Lung (tissue), 12 donors: ENCODE measurements around the gene TNNT1. TPM values are rescaled to one million over a fixed set of nuclear protein-coding genes. Genes with fewer than 3 reads are reported as not detected.

ENCODE experiments used
- ATAC-seq: fragments of 200-7000 bp; cut with Tn5 transposase; one replicate; pipeline ENCODE4 v1.9.1; 2020; ENCODE audit warnings: moderate number of reproducible peaks; ENCODE audit not compliant: insufficient read depth, low FRiP score
- DNase-seq, 3 donors: peaks; one replicate each; pipeline ENCODE4 v3.0.0-alpha.2; 2013 to 2017
- H3K27ac ChIP-seq, 2 donors: one replicate each; pipeline ENCODE4 v1.5.1; 2013; ENCODE audit warnings: mild to moderate bottlenecking in 2 of 2, moderate library complexity in 2 of 2, control low read depth in 1 of 2, inconsistent platforms in 1 of 2, low read depth in 1 of 2, low read length in 1 of 2
- H3K27me3 ChIP-seq, 3 donors: one replicate each; pipeline ENCODE4 v1.5.1; 2013; ENCODE audit warnings: low read length in 2 of 3; ENCODE audit not compliant: control insufficient read depth in 3 of 3, insufficient read depth in 3 of 3
- H3K36me3 ChIP-seq, 4 donors: one replicate each; pipeline ENCODE4 v1.5.1; 2013; ENCODE audit warnings: low read length in 4 of 4, mild to moderate bottlenecking in 1 of 4, moderate library complexity in 1 of 4; ENCODE audit not compliant: control insufficient read depth in 4 of 4, insufficient read depth in 4 of 4
- H3K4me1 ChIP-seq, 5 donors: one replicate each; pipeline ENCODE4 v1.5.1; 2013; ENCODE audit warnings: low read length in 5 of 5, mild to moderate bottlenecking in 2 of 5, moderate library complexity in 1 of 5; ENCODE audit not compliant: control insufficient read depth in 5 of 5, insufficient read depth in 5 of 5
- H3K4me3 ChIP-seq: one replicate; pipeline ENCODE4 v1.5.1; 2013; ENCODE audit warnings: mild to moderate bottlenecking, control low read depth, moderate library complexity
- H3K9ac ChIP-seq, 2 donors: one replicate each; pipeline ENCODE4 v1.5.1; 2013; ENCODE audit warnings: low read length in 2 of 2, control low read depth in 1 of 2; ENCODE audit not compliant: insufficient read depth in 1 of 2
- H3K9me3 ChIP-seq, 4 donors: one replicate each; pipeline ENCODE4 v1.5.1; 2013; ENCODE audit warnings: low read length in 3 of 4, mild to moderate bottlenecking in 1 of 4, moderate library complexity in 1 of 4; ENCODE audit not compliant: control insufficient read depth in 4 of 4, insufficient read depth in 3 of 4
- WGBS, 2 donors: extraction: QIAGEN DNeasy Blood & Tissue Kit; methylation state at CpG; one replicate each; pipeline ENCODE4 v1.1.7; 2013; 5-methylcytosine and 5-hydroxymethylcytosine counted together
- polyA plus RNA-seq, 2 donors: library from polyadenylated mRNA; stranded (reverse); fragments of 200-250 nt; gene quantifications; one replicate each; pipeline ENCODE4 v1.2.1, GENCODE V29; 2013
- total RNA-seq, 2 donors: library from RNA; depleted of rRNA in 1 of 2; stranded (reverse); fragments of >200 nt in 1 of 2; gene quantifications; one replicate each; pipeline ENCODE4 v1.2.1, GENCODE V29; 2014 to 2021
- TF ChIP-seq, protein P1 (sequence below): IDR thresholded peaks from 2 replicates; pipeline ENCODE4 v1.5.1; 2012; ENCODE audit warnings: mild to moderate bottlenecking; ENCODE audit errors: control extremely low read depth, extremely low read depth
- donor health status: control.
- donor health status: control.
- donor health status: Bipolar disorder and iron deficiency.
- donor health status: healthy.
- donor health status: DM: yes; HTN: yes; CAD: no.

The TNNT1 gene
- total and polyA plus RNA-seq, 4 donors = 1.2 to 5.2 (median 2.8) TPM

DNA sequence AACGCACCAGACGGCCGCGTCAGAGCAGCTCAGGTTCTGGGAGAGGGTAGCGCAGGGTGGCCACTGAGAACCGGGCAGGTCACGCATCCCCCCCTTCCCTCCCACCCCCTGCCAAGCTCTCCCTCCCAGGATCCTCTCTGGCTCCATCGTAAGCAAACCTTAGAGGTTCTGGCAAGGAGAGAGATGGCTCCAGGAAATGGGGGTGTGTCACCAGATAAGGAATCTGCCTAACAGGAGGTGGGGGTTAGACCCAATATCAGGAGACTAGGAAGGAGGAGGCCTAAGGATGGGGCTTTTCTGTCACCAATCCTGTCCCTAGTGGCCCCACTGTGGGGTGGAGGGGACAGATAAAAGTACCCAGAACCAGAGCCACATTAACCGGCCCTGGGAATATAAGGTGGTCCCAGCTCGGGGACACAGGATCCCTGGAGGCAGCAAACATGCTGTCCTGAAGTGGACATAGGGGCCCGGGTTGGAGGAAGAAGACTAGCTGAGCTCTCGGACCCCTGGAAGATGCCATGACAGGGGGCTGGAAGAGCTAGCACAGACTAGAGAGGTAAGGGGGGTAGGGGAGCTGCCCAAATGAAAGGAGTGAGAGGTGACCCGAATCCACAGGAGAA lies 33.5 kb downstream of the TNNT1 start:
- H3K4me1 ChIP-seq = peaks cover 10 to 30% (median 24%) of the 10 kb centered on the region in 5 donors
- peak overlapping the region in 1 of 2 donors; percentile 13 for H3K9ac ChIP-seq
- H3K36me3 ChIP-seq = peaks cover 0 to 10% (median 1%) of the 10 kb centered on the region in 4 donors
- WGBS, 2 donors = 68 to 77% methylated on average over 13 of the region's 13 CpGs
- no peak overlapping the region for H3K4me3 ChIP-seq
- no peaks in the 10 kb centered on the region for H3K27me3 ChIP-seq
- ATAC-seq = no peak
- no peaks in the 10 kb centered on the region for H3K9me3 ChIP-seq
- peak overlapping the region; percentile 33 to 93 for H3K27ac ChIP-seq
- TF ChIP-seq, protein P1, sequence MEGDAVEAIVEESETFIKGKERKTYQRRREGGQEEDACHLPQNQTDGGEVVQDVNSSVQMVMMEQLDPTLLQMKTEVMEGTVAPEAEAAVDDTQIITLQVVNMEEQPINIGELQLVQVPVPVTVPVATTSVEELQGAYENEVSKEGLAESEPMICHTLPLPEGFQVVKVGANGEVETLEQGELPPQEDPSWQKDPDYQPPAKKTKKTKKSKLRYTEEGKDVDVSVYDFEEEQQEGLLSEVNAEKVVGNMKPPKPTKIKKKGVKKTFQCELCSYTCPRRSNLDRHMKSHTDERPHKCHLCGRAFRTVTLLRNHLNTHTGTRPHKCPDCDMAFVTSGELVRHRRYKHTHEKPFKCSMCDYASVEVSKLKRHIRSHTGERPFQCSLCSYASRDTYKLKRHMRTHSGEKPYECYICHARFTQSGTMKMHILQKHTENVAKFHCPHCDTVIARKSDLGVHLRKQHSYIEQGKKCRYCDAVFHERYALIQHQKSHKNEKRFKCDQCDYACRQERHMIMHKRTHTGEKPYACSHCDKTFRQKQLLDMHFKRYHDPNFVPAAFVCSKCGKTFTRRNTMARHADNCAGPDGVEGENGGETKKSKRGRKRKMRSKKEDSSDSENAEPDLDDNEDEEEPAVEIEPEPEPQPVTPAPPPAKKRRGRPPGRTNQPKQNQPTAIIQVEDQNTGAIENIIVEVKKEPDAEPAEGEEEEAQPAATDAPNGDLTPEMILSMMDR = no peak
- DNase-seq = no peak

DNA sequence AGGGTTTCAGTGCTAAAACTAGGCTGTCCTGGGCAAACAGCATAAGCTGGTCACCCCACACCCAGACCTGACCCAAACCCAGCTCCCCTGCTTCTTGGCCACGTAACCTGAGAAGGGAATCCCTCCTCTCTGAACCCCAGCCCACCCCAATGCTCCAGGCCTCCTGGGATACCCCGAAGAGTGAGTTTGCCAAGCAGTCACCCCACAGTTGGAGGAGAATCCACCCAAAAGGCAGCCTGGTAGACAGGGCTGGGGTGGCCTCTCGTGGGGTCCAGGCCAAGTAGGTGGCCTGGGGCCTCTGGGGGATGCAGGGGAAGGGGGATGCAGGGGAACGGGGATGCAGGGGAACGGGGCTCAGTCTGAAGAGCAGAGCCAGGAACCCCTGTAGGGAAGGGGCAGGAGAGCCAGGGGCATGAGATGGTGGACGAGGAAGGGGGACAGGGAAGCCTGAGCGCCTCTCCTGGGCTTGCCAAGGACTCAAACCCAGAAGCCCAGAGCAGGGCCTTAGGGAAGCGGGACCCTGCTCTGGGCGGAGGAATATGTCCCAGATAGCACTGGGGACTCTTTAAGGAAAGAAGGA lies 34.4 kb downstream of the TNNT1 start:
- Histone ChIP-seq H3K9me3 (no peaks in the 10 kb centered on the region), H3K27me3 (no peaks in the 10 kb centered on the region), H3K27ac (peak overlapping the region; percentile 54 to 93), H3K9ac (peak overlapping the region in 1 of 2 donors; percentile 16), H3K36me3 (peaks cover 0 to 17% (median 2%) of the 10 kb centered on the region in 4 donors), H3K4me1 (peaks cover 10 to 30% (median 24%) of the 10 kb centered on the region in 5 donors), H3K4me3 (no peak overlapping the region)
- WGBS, 2 donors = 94% methylated on average over 9 of the region's 9 CpGs
- TF ChIP-seq, protein P1 = no peak
- ATAC-seq (no peak), DNase-seq (no peak)

DNA sequence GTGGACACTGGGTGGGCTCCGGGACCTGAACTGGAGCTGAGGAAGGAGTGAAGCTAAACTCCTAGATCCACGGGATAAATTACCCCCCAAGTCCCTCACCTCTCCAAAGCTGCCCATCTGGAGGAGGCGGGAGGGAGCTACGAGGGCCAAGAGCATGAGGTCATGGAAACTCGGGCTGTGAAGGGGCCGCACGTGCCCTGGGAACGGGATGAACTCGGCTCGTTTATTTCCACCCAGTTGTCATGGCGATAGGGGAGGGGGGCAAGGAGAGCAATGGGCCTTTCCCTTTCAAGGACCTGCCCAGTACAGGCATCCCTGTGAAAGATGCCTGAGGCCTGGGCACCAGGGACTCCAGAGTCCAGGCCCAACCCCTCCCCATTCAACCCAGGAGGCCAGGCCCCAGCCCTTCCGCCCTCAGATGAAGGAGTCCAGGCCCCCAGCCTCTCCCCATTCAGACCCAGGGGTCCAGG lies 35.4 kb downstream of the TNNT1 start:
- no peaks in the 10 kb centered on the region for H3K27me3 ChIP-seq
- no peaks in the 10 kb centered on the region for H3K9me3 ChIP-seq
- peaks cover 0 to 22% (median 5%) of the 10 kb centered on the region in 4 donors for H3K36me3 ChIP-seq
- peaks cover 10 to 30% (median 24%) of the 10 kb centered on the region in 5 donors for H3K4me1 ChIP-seq
- no peak for ATAC-seq
- peak overlapping the region; percentile 78 to 93 for H3K27ac ChIP-seq
- no peak overlapping the region for H3K4me3 ChIP-seq
- TF ChIP-seq, protein P1 = no peak
- DNase-seq = peak; percentile 84 to 88 (median 86)
- H3K9ac ChIP-seq = peak overlapping the region; percentile 47 to 68
- WGBS, 2 donors = 43 to 63% methylated on average over 11 to 12 of the region's 12 CpGs
